Liver (tissue), 9 donors: ENCODE measurements around the gene RASGRP3. TPM values are rescaled to one million over a fixed set of nuclear protein-coding genes. Genes with fewer than 3 reads are reported as not detected.

Experiments
- DNase-seq: peaks from one replicate; pipeline ENCODE4 v3.0.0-alpha.2; 2017; ENCODE audit warnings: low spot score
- H3K27ac ChIP-seq, 2 donors: one replicate each; pipeline ENCODE4 v1.7.0; 2013; ENCODE audit warnings: inconsistent platforms in 2 of 2, low read length in 2 of 2, control low read depth in 1 of 2, low read depth in 1 of 2, mild to moderate bottlenecking in 1 of 2
- H3K27me3 ChIP-seq, 4 donors: one replicate each; pipeline versions ENCODE4 v1.6.1 to v1.7.0; 2013; ENCODE audit warnings: low read length in 3 of 4, inconsistent platforms in 1 of 4, mild to moderate bottlenecking in 1 of 4, moderate library complexity in 1 of 4; ENCODE audit not compliant: control insufficient read depth in 4 of 4, insufficient read depth in 4 of 4
- H3K36me3 ChIP-seq, 4 donors: one replicate each; pipeline versions ENCODE4 v1.6.1 to v1.7.0; 2013; ENCODE audit warnings: low read length in 3 of 4, mild to moderate bottlenecking in 3 of 4, low read depth in 1 of 4, moderate library complexity in 1 of 4; ENCODE audit not compliant: control insufficient read depth in 4 of 4, insufficient read depth in 3 of 4
- H3K4me1 ChIP-seq, 4 donors: one replicate each; pipeline versions ENCODE4 v1.6.1 to v1.7.0; 2013; ENCODE audit warnings: low read length in 3 of 4, mild to moderate bottlenecking in 3 of 4, moderate library complexity in 1 of 4; ENCODE audit not compliant: control insufficient read depth in 4 of 4, insufficient read depth in 4 of 4
- H3K4me3 ChIP-seq, 3 donors: one replicate each; pipeline versions ENCODE4 v1.6.1 to v1.7.0; 2013; ENCODE audit warnings: low read length in 3 of 3, control low read depth in 1 of 3, low read depth in 1 of 3, mild to moderate bottlenecking in 1 of 3
- H3K9ac ChIP-seq, 2 donors: one replicate each; pipeline ENCODE4 v1.7.0; 2013; ENCODE audit warnings: low read length in 2 of 2, mild to moderate bottlenecking in 2 of 2, moderate library complexity in 2 of 2, control low read depth in 1 of 2, low read depth in 1 of 2
- H3K9me3 ChIP-seq, 4 donors: one replicate each; pipeline versions ENCODE4 v1.6.1 to v1.7.0; 2013; ENCODE audit warnings: low read length in 3 of 4; ENCODE audit not compliant: control insufficient read depth in 4 of 4
- ATF3 ChIP-seq: IDR thresholded peaks from 2 replicates; pipeline ENCODE4 v1.6.1; 2016; ENCODE audit warnings: antibody characterized with exemption
- CTCF ChIP-seq: fragments of 150-350 bp; IDR thresholded peaks from 2 replicates; pipeline ENCODE4 v1.5.1; 2017; ENCODE audit warnings: improper control_type of control experiment, low read depth, low read length; ENCODE audit not compliant: missing input control
- EGR1 ChIP-seq, 2 donors: IDR thresholded peaks; 2 replicates each; pipeline ENCODE4 v1.6.1; 2016 to 2018; ENCODE audit warnings: antibody characterized with exemption in 2 of 2, low read depth in 2 of 2
- FOXA2 ChIP-seq: IDR thresholded peaks from 2 replicates; pipeline ENCODE4 v1.6.1; 2016; ENCODE audit warnings: antibody characterized with exemption
- GABPA ChIP-seq, 2 donors: IDR thresholded peaks in 1 of 2; conservative IDR thresholded peaks in 1 of 2; 2 replicates each; pipeline ENCODE4 v1.6.1; 2016; ENCODE audit warnings: antibody characterized with exemption in 2 of 2, mild to moderate bottlenecking in 1 of 2, moderate library complexity in 1 of 2
- HNF4A ChIP-seq, 2 donors: conservative IDR thresholded peaks; 2 replicates each; pipeline ENCODE4 v1.6.1; 2016; ENCODE audit warnings: antibody characterized with exemption in 2 of 2, mild to moderate bottlenecking in 2 of 2
- HNF4G ChIP-seq: IDR thresholded peaks from 2 replicates; pipeline ENCODE4 v1.6.1; 2016; ENCODE audit warnings: antibody characterized with exemption
- JUND ChIP-seq, 2 donors: IDR thresholded peaks; 2 replicates each; pipeline ENCODE4 v1.6.1; 2016; ENCODE audit warnings: antibody characterized with exemption in 2 of 2
- MAX ChIP-seq: IDR thresholded peaks from 2 replicates; pipeline ENCODE4 v1.6.1; 2016; ENCODE audit warnings: antibody characterized with exemption
- NR2F2 ChIP-seq: IDR thresholded peaks from 2 replicates; pipeline ENCODE4 v1.6.1; 2016; ENCODE audit warnings: antibody characterized with exemption
- RAD21 ChIP-seq, 2 donors: IDR thresholded peaks; 2 replicates each; pipeline ENCODE4 v1.6.1; 2016; ENCODE audit warnings: antibody characterized with exemption in 2 of 2, mild to moderate bottlenecking in 2 of 2
- REST ChIP-seq: IDR thresholded peaks from 2 replicates; pipeline ENCODE4 v1.6.1; 2016; ENCODE audit warnings: antibody characterized with exemption, mild to moderate bottlenecking
- RXRA ChIP-seq, 2 donors: IDR thresholded peaks; 2 replicates each; pipeline ENCODE4 v1.6.1; 2017 to 2018; ENCODE audit warnings: antibody characterized with exemption in 2 of 2, mild to moderate bottlenecking in 1 of 2
- SP1 ChIP-seq: IDR thresholded peaks from 2 replicates; pipeline ENCODE4 v1.6.1; 2018; ENCODE audit warnings: antibody characterized with exemption, mild to moderate bottlenecking
- TAF1 ChIP-seq: conservative IDR thresholded peaks from 2 replicates; pipeline ENCODE4 v1.6.1; 2016; ENCODE audit warnings: antibody characterized with exemption, mild to moderate bottlenecking
- YY1 ChIP-seq: IDR thresholded peaks from 2 replicates; pipeline ENCODE4 v1.6.1; 2016; ENCODE audit warnings: antibody characterized with exemption, mild to moderate bottlenecking
- ZBTB33 ChIP-seq: IDR thresholded peaks from 2 replicates; pipeline ENCODE4 v1.6.1; 2016; ENCODE audit warnings: antibody characterized with exemption
- WGBS: extraction: QIAGEN DNeasy Blood & Tissue Kit; methylation state at CpG from one replicate; pipeline ENCODE4 v1.1.7; 2013; 5-methylcytosine and 5-hydroxymethylcytosine counted together
- polyA plus RNA-seq, 2 donors: library from polyadenylated mRNA; stranded (reverse) in 1 of 2; unstranded in 1 of 2; fragments of 200-250 nt in 1 of 2; fragments of >200 nt in 1 of 2; fragmentation: Nextera tagmentation in 1 of 2; extraction: Ambion mirVana in 1 of 2; gene quantifications; one replicate each; pipeline versions ENCODE4 v1.2.1 to v1.2.3, GENCODE V29; 2013 to 2015
- total RNA-seq, 2 donors: library from RNA; depleted of rRNA; stranded (reverse); fragments of >200 nt; gene quantifications; one replicate each; pipeline ENCODE4 v1.2.3, GENCODE V29; 2014
- donor health status: healthy.
- donor health status: healthy.
- donor health status: healthy.
- donor health status: healthy.
- donor health status: healthy.

The RASGRP3 gene
- total and polyA plus RNA-seq, 4 donors: 1.8 to 9.9 (median 7.0) TPM

- TF ChIP-seq ZBTB33: no peak
Measured at GRCh38 chr2:33573657-33574056, 97.2 kb downstream of the RASGRP3 start (continued).

- H3K9me3 ChIP-seq: no peaks in the 10 kb centered on the region
- no peaks in the 10 kb centered on the region for H3K27me3 ChIP-seq
- H3K36me3 ChIP-seq: no peaks in the 10 kb centered on the region
- no peak for DNase-seq
- H3K9ac ChIP-seq: no peak overlapping the region
- no peak overlapping the region for H3K4me3 ChIP-seq
- WGBS: 88% methylated on average over 8 of the region's 8 CpGs
- TF ChIP-seq GABPA (IDR thresholded peaks at IDR 0.05 in 1 of 2, conservative IDR thresholded peaks at IDR 0.05 in 1 of 2): no peak
- TF ChIP-seq CTCF: no peak
- no peak for TF ChIP-seq RAD21 (IDR thresholded peaks at IDR 0.05)
- TF ChIP-seq FOXA2: no peak
- no peak for TF ChIP-seq NR2F2
- TF ChIP-seq REST: no peak
- no peak for TF ChIP-seq ATF3
- TF ChIP-seq MAX: no peak
- TF ChIP-seq TAF1: no peak
- no peak for TF ChIP-seq ZBTB33
- TF ChIP-seq EGR1 (IDR thresholded peaks at IDR 0.05; ENCODE audit: low read depth in 2 of 2): no peak
- no peak for TF ChIP-seq HNF4A (conservative IDR thresholded peaks at IDR 0.05)
- TF ChIP-seq RXRA (IDR thresholded peaks at IDR 0.05): no peak
- TF ChIP-seq HNF4G: no peak
- no peak for TF ChIP-seq JUND (IDR thresholded peaks at IDR 0.05)
- TF ChIP-seq SP1: no peak
- TF ChIP-seq YY1: no peak
- no peak overlapping the region for H3K27ac ChIP-seq
- no peaks in the 10 kb centered on the region for H3K4me1 ChIP-seq
Measured at GRCh38 chr2:33577084-33577483, 100.6 kb downstream of the RASGRP3 start.
